HG02885 (cell line): ENCODE data around the gene HPS5.
"Not testable (repeated sequence)": the region's sequence is repeated elsewhere in the genome, so short reads cannot be mapped to it uniquely, and the experiment has no call there.

Source experiments
- ATAC-seq: cut with Tn5 transposase; IDR thresholded peaks from one replicate; pipeline ENCODE4 v1.9.1; 2021; ENCODE audit warnings: mild to moderate bottlenecking; ENCODE audit not compliant: unreplicated experiment, poor library complexity

HPS5 gene, protein sequence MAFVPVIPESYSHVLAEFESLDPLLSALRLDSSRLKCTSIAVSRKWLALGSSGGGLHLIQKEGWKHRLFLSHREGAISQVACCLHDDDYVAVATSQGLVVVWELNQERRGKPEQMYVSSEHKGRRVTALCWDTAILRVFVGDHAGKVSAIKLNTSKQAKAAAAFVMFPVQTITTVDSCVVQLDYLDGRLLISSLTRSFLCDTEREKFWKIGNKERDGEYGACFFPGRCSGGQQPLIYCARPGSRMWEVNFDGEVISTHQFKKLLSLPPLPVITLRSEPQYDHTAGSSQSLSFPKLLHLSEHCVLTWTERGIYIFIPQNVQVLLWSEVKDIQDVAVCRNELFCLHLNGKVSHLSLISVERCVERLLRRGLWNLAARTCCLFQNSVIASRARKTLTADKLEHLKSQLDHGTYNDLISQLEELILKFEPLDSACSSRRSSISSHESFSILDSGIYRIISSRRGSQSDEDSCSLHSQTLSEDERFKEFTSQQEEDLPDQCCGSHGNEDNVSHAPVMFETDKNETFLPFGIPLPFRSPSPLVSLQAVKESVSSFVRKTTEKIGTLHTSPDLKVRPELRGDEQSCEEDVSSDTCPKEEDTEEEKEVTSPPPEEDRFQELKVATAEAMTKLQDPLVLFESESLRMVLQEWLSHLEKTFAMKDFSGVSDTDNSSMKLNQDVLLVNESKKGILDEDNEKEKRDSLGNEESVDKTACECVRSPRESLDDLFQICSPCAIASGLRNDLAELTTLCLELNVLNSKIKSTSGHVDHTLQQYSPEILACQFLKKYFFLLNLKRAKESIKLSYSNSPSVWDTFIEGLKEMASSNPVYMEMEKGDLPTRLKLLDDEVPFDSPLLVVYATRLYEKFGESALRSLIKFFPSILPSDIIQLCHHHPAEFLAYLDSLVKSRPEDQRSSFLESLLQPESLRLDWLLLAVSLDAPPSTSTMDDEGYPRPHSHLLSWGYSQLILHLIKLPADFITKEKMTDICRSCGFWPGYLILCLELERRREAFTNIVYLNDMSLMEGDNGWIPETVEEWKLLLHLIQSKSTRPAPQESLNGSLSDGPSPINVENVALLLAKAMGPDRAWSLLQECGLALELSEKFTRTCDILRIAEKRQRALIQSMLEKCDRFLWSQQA

DNA sequence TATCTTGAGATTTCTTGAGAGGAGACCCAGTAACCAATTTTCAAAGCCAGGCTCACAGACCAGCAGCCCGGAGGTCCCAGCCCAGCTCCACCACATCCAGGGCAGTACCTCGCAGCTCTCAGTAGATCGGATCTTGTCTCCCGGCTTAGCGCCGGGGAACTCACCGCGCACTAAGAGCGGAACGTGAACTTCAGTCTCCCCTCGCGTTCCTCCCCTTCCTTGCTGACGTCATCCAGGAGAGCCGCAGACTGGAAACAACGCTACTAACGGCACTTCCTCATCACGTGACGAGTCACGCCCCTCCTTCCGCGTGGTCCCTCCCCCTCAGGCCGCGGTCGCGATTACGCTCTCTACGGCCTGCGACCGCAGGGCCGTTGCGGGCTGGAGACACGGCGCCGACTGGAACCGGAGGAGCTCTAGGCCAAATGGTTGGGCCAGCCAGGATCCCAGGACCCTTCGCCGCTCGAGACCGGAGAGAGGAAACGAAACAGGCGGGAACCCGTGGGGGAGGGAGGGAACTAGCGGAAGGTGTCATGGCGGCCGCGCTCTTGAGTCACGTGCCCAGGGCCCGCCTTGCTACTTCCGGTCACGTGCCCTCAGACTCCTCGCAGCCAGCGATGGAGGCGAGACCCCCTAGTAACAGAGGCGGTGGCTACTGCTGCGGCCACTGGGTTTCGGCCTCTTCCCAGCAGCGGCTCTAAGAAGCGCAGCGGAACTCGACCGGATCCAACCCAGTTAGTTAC lies at the start of gene HPS5, which contains the start of gene GTF2H1:
HPS5 (minus strand) TSS at position 172 of the 743 bp plus-strand sequence. CDS start 4,282 bp downstream, outside the sequence.
GTF2H1 (plus strand) TSS at position 599 of the 743 bp plus-strand sequence. CDS start 10,508 bp downstream, outside the sequence.
- peak; percentile 85 for ATAC-seq

DNA sequence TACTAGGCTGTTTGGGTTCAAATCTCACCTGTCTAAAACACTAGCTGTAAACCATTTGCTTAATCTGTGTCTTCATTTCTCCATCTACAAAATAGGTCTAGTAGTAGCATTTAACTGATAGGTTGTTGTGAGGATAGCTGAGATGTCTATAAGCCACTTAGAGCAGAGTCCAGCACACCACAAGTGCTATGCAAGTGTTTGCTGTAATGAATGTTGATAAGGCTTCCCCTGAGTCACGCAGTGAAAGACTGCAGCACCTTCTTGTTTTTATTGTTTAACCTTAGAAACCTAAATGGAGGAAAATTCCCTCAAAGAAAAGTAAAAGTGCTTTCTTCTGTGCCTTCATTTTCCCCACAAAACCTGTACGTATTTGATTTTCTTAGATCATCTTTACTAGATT lies 49.3 kb upstream of the HPS5 start:
- ATAC-seq, result no peak

DNA sequence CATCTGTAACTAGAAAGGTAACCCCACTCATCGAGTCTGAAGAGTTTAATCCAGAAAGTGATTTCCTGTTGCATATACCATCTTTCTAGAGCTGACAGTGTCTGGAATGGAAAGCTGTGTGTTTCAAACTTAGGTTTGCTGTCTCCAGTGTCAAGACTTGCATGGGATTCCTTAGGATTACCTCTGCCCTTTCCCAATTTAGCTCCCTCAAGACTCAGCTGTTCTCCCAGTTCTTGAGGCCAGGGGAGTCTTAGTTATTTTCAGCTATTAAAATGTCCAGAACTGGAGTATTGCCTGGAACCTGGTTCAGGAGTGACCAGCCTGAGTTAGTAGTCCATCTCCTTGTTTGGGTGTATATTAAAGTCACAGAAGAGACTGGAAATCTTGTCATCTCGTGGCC lies 47.5 kb upstream of the HPS5 start:
- no peak for ATAC-seq

DNA sequence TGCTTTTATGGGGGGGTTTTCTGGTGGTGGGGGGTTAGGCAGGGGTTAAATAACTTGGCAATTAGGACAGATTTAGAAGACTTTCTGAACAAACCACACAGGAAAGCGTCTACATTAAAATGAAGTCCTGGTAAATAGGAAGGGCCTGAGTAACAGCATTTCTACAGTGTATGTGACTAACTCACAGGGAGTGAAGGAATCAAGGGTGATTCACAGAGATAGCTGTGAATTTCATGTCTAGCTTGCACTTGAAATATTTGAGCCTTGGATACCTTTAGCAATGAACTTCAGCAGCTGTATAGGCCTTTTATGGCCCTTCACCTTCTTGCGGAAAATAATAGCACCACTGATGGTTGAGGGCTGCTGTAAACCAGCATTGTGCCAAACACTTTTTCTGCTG lies 46.3 kb upstream of the HPS5 start:
- ATAC-seq, result no peak

DNA sequence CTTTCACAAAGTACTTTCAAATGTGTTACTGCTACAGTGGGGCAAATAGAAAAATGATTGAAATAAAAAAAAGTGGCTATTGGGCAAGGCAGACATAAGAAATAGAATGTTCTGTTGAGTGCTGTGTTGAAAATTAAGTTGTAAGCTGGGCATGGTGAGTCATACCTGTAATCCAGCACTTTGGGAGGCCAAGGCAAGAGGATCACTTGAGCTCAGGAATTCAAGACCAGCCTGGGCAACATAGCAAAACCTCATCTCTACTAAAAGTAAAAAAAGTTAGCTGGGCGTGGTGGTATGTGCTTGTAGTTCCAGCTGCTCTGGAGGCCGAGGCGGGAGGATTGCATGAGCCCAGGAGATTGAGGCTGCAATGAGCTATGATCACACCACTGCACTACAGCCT lies 45.5 kb upstream of the HPS5 start:
- no peak for ATAC-seq

GRCh38 chr11:18366286-18366685 lies 44.3 kb upstream of the HPS5 start:
- ATAC-seq, result no peak

DNA sequence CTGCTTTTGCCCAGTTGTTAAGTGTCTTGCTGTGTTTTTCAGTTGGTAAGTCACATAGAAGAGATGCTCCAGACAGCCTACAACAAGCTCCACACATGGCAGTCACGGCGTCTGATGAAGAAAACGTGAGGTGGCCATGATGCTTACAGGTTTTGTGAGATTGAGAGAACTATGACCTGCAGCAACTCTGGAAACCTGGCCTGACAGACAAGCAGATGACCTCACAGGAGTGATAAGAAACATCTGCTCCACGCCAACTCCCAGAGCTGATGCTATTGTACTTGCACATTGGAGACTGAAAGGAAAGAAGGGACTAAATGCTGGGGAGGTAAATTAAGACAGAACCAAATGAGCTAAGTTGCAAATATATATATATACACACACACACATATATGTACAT lies 43.8 kb upstream of the HPS5 start:
- ATAC-seq, result no peak

DNA sequence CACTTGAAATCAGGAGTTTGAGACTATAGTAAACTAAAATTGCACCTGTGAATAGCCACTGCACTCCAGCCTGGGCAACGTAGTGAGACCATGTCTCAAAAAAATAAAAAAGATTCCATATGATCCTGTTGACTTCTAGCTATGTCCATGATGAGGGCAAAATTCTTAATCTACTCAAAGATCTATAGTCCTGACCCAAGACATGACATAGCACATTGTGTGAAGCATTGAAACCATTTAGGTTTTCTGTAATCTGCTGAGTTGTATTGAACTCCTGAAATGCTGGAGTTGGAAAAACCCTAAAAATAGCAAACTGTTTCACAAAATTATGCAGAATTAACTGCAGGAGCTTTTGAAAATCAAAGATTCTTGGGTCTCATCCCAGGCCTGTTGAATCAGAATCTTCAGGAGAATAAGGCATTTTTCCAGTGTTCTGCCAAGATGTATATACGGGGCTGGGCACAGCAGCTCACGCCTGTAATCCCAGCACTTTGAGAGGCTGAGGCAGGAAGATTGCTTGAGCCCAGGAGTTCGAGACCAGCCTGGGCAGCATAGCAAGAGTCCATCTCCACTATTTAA lies 42.6 kb upstream of the HPS5 start:
- no peak for ATAC-seq

- no peak for ATAC-seq
Measured at GRCh38 chr11:18361154-18361553, 39.2 kb upstream of the HPS5 start.

- no peak for ATAC-seq
Measured at GRCh38 chr11:18358646-18359045, 36.7 kb upstream of the HPS5 start.

GRCh38 chr11:18352581-18352980 lies 30.6 kb upstream of the HPS5 start:
- ATAC-seq, result no peak

DNA sequence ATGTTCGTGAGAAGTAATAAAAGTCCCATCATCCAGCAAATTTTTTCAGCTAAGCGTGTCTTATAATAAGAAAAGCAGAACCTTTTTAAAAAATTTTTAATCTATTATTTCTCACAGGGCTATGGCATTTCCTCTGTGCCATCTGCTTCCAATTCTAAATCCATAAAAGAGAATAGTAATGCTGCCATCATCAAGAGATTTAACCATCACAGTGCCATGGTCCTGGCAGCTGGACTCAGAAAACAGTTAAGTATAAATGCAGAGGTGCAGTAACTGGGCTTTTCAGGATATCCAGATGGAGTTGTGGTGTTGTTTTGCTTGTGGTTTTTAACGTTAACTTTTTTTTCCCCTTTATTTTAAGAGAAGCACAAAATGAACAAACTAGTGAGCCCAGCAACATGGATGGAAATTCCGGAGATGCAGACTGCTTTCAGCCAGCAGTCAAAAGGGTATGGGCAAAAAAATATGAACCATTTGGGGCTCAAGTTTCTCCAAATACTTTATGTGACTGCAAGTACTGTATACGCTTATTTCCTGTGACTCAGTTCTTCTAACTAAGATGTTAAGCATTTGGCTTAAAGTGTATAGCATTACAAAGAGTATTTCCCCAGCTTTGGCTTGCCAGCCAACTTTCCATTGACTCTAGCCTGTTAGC lies 25.7 kb upstream of the HPS5 start:
- no peak for ATAC-seq

DNA sequence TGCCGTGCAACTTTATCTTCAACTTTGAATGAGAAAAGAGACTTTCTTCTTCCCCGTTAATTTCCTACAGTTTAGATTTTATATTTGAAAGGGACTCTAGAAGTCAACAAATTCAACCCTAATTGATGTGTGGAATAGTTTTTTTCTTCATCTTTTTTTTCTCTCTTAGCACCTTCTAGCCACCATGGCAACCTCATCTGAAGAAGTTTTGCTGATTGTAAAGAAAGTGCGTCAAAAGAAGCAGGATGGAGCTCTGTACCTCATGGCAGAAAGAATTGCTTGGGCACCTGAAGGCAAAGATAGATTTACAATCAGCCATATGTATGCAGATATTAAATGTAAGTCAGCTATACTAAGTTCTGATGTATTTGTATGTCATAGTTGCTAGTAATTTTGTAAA lies 11.0 kb upstream of the HPS5 start:
- ATAC-seq, result no peak

DNA sequence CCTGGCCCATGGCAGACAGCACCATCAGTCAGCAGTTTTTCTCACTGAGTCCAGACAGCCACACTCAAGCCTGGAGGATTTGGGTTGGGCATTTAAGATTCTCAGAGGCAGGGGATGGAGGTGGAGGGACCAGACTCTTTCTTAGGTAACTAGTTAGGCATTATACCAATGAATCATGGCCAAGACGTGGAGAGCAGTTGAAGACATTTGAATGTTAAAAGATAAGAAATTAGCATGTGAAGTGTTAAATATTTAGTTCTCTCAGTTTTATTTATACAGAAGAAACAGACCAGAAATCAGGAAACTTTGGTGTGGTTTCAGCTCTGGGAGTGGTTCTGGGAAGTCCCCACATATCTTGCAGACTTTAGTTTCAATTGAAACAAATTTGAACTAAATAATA lies 10.4 kb upstream of the HPS5 start:
- ATAC-seq, result no peak

- no peak for ATAC-seq
Measured at GRCh38 chr11:18330921-18331320, 9.0 kb upstream of the HPS5 start.

- peak; percentile 68 for ATAC-seq
Measured at GRCh38 chr11:18329196-18329870, 7.4 kb upstream of the HPS5 start.

DNA sequence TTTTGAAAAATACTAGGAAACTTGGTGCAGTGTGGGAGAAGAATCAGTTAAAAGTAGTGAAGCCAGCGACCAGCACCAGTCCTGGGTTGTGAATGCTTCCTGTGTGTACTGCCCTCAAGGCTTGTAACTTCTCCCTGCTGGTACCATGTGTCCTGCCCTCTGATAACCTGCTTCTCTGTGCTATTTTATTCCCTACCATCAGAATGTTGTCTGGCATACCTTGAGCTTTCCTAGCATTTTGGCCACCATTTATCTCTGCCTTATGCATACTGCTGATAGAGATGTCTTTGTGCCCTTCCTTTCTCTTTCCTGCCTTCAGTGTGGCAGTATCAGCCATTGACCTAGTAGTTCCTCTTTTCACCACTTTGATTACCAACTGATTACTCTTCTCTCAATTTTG lies 2.4 kb upstream of the HPS5 start:
- no peak for ATAC-seq

DNA sequence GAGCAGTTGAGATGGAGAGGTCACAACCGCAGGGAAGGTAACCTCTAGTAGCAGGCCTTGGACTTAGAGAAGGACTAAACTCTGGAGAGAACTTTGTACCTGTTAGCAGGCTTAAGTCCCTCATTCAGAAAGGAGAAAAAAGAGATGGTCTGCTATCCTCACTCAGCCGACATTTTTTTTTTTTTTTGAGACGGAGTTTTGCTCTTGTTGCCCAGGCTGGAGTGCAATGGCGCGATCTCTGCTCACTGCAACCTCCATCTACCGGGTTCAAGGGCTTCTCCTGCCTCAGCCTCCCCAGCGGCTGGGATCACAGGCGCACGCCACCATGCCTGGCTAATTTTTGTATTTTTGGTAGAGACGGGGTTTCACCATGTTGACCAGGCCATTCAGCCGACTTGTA lies 1.9 kb upstream of the HPS5 start:
- not testable (repeated sequence) for ATAC-seq
